Brain microvascular endothelial cell (primary cell): ENCODE measurements around the gene AR.
A peak's percentile ranks its signal among the peaks of the same experiment; 100 is the strongest.

Experiments
- DNase-seq: peaks from one replicate; pipeline ENCODE4 v3.0.0-alpha.2; 2020
- H3K27ac ChIP-seq: fragments of 250-450 bp; sonication (Bioruptor Pico); 2 replicates; pipeline ENCODE4 v1.5.1; 2020; ENCODE audit warnings: mild to moderate bottlenecking, moderate library complexity
- H3K27me3 ChIP-seq: fragments of 250-450 bp; sonication (Bioruptor Pico); replicated peaks from 2 replicates; pipeline ENCODE4 v1.5.1; 2020; ENCODE audit warnings: mild to moderate bottlenecking
- H3K36me3 ChIP-seq: fragments of 250-450 bp; sonication (Bioruptor Pico); replicated peaks from 2 replicates; pipeline ENCODE4 v1.5.1; 2020; ENCODE audit warnings: mild to moderate bottlenecking
- H3K4me3 ChIP-seq: 2 replicates; pipeline ENCODE4 v1.5.1; 2011; ENCODE audit warnings: low read depth, mild to moderate bottlenecking, control low read depth, low read length, moderate library complexity
- CTCF ChIP-seq: IDR thresholded peaks from 2 replicates; pipeline ENCODE4 v1.5.1; 2011; ENCODE audit warnings: low read depth, mild to moderate bottlenecking, moderate library complexity, low read length, control low read depth, inconsistent platforms; ENCODE audit errors: missing control alignments
- in situ Hi-C: cut with HindIII; loops from 2 replicates; pipeline ENCODE4 v1.10.0; 2017; ENCODE audit warnings: low sequenced_read_pairs, low pct_ligation_motif_present

AR gene

GRCh38 chrX:67714004-67714403 is 170.2 kb downstream of the AR start:
- in situ Hi-C loops = no loop called here

GRCh38 chrX:67717571-67717970 is 173.8 kb downstream of the AR start:
- peak; percentile 2 for DNase-seq
- TF ChIP-seq CTCF = no peak
- in situ Hi-C loops = no loop called here
- no peaks in the 10 kb centered on the region for H3K27me3 ChIP-seq
- no peaks in the 10 kb centered on the region for H3K36me3 ChIP-seq
- H3K27ac ChIP-seq = no peak overlapping the region
- no peak overlapping the region for H3K4me3 ChIP-seq

More at GRCh38 chrX:67714004-67714403, 170.2 kb downstream of the AR start:
- Histone ChIP-seq H3K27me3 (no peaks in the 10 kb centered on the region), H3K4me3 (no peak overlapping the region), H3K27ac (no peak overlapping the region), H3K36me3 (no peaks in the 10 kb centered on the region)
- DNase-seq = no peak
- TF ChIP-seq CTCF = no peak

- H3K4me3 ChIP-seq = no peak overlapping the region
- no peak for TF ChIP-seq CTCF
- H3K27ac ChIP-seq = no peak overlapping the region
- no peak for DNase-seq
- no peaks in the 10 kb centered on the region for H3K36me3 ChIP-seq
- H3K27me3 ChIP-seq = no peaks in the 10 kb centered on the region
- in situ Hi-C loops = no loop called here
These were observed 175.1 kb downstream of the AR start for GRCh38 chrX:67718926-67719325.

GRCh38 chrX:67720344-67720743 is 176.5 kb downstream of the AR start:
- no peak for TF ChIP-seq CTCF
- H3K27me3 ChIP-seq = no peaks in the 10 kb centered on the region
- in situ Hi-C loops = no loop called here
- H3K27ac ChIP-seq = no peak overlapping the region
- H3K36me3 ChIP-seq = no peaks in the 10 kb centered on the region
- no peak for DNase-seq
- no peak overlapping the region for H3K4me3 ChIP-seq

- TF ChIP-seq CTCF = no peak
- no peak for DNase-seq
- no peak overlapping the region for H3K27ac ChIP-seq
- no peaks in the 10 kb centered on the region for H3K27me3 ChIP-seq
- H3K36me3 ChIP-seq = no peaks in the 10 kb centered on the region
- no peak overlapping the region for H3K4me3 ChIP-seq
- in situ Hi-C loops = no loop called here
These were observed 177.5 kb downstream of the AR start for GRCh38 chrX:67721321-67721720.

GRCh38 chrX:67723580-67724351 is 179.9 kb downstream of the AR start:
- no peak for TF ChIP-seq CTCF
- H3K27ac ChIP-seq = no peak overlapping the region
- no peaks in the 10 kb centered on the region for H3K27me3 ChIP-seq
- H3K4me3 ChIP-seq = no peak overlapping the region
- no peaks in the 10 kb centered on the region for H3K36me3 ChIP-seq
- no peak for DNase-seq
- in situ Hi-C loops = no loop called here
